HCT116 (cell line): ENCODE results near the gene SND1. TPM values are rescaled to one million over a fixed set of nuclear protein-coding genes. Genes with fewer than 3 reads are reported as not detected.

Experiments used
- ATAC-seq: fragments of 200-7000 bp; cut with Tn5 transposase; 2 replicates; pipeline ENCODE4 v1.9.1; 2020; ENCODE audit warnings: mild to moderate bottlenecking, moderate library complexity
- BruUV-seq: library from RNA; stranded (reverse); fragments of 400-500 nt; replicated peaks from 2 replicates; lab custom pipeline; 2021; lab: Mats Ljungman, UMichigan
- CTCF ChIA-PET: fragments of 300-600 bp; sonication (Branson Sonifier 250); formaldehyde crosslinking; loops from one replicate; lab custom pipeline; 2021; ENCODE audit warnings: antibody characterized with exemption; lab: Charles Lee
- POLR2A ChIA-PET: fragments of 300-600, 350-600 bp; sonication (Branson Sonifier 250); formaldehyde crosslinking; loops from one replicate; lab custom pipeline; 2021; ENCODE audit warnings: antibody characterized with exemption; lab: Charles Lee
- RAD21 ChIA-PET, 2 experiments: fragments of 300-600 bp; sonication (Branson Sonifier 250); formaldehyde crosslinking; loops; one replicate each; lab custom pipeline; 2023; ENCODE audit warnings: low total read pairs in 2 of 2; ENCODE audit not compliant: uncharacterized antibody in 2 of 2, unreplicated experiment in 2 of 2, low non-redundant PET in 1 of 2; lab: Charles Lee
- DNase-seq: peaks from one replicate; pipeline ENCODE4 v3.0.0-alpha.2; 2010; ENCODE audit warnings: low read depth, low spot score
- H2AFZ ChIP-seq: fragments of 200-600 bp; shearing (Covaris generic), sonication (generic); 2 replicates; pipeline ENCODE4 v1.6.1; 2017; ENCODE audit warnings: low read depth, mixed run types, mixed read lengths, antibody characterized with exemption, low read length; ENCODE audit not compliant: poor library complexity, severe bottlenecking
- H3K27ac ChIP-seq: 2 replicates; pipeline ENCODE4 v1.5.1; 2012; ENCODE audit warnings: low read depth, low read length
- H3K27me3 ChIP-seq: fragments of 200-600 bp; sonication (generic); 2 replicates; pipeline ENCODE4 v1.6.1; 2016; ENCODE audit warnings: mixed run types, low read length, mixed read lengths; ENCODE audit not compliant: insufficient read depth
- H3K36me3 ChIP-seq, 2 experiments: fragments of 200-500 bp in 1 of 2; fragments of 200-600 bp in 1 of 2; sonication (Bioruptor generic) in 1 of 2; sonication (generic) in 1 of 2; 2 replicates each; pipeline versions ENCODE4 v1.5.1 to v1.6.1; 2014 to 2016; ENCODE audit warnings: low read length in 2 of 2, inconsistent platforms in 1 of 2, mixed read lengths in 1 of 2, mixed run types in 1 of 2; ENCODE audit not compliant: insufficient read depth in 2 of 2, control insufficient read depth in 1 of 2
- H3K4me1 ChIP-seq, 2 experiments: fragments of 200-600 bp in 1 of 2; sonication (generic) in 1 of 2; 2 replicates each; pipeline versions ENCODE4 v1.5.1 to v1.6.1; 2012 to 2017; ENCODE audit warnings: low read length in 2 of 2, inconsistent platforms in 1 of 2, mild to moderate bottlenecking in 1 of 2, mixed read lengths in 1 of 2, mixed run types in 1 of 2, moderate library complexity in 1 of 2; ENCODE audit not compliant: insufficient read depth in 2 of 2, control insufficient read depth in 1 of 2
- H3K4me2 ChIP-seq: fragments of 200-600 bp; sonication (generic); 2 replicates; pipeline ENCODE4 v1.6.1; 2017; ENCODE audit warnings: mixed run types, low read length, mixed read lengths
- H3K4me3 ChIP-seq, 2 experiments: fragments of 200-600 bp in 1 of 2; sonication (generic) in 1 of 2; replicated peaks in 1 of 2; 2 replicates each; pipeline ENCODE4 v1.5.1; 2011 to 2016; ENCODE audit warnings: low read length in 2 of 2, control low read depth in 1 of 2, low read depth in 1 of 2, mild to moderate bottlenecking in 1 of 2, mixed read lengths in 1 of 2, mixed run types in 1 of 2
- H3K79me2 ChIP-seq: fragments of 200-600 bp; sonication (generic); 2 replicates; pipeline ENCODE4 v1.6.1; 2017; ENCODE audit warnings: mild to moderate bottlenecking, mixed run types, low read length, moderate library complexity, mixed read lengths; ENCODE audit not compliant: insufficient read depth
- H3K9ac ChIP-seq: fragments of 200-600 bp; sonication (generic); 2 replicates; pipeline ENCODE4 v1.6.1; 2016; ENCODE audit warnings: low read length, mixed read lengths
- H3K9me2 ChIP-seq: fragments of 200-600 bp; sonication (generic), shearing (Covaris generic); 2 replicates; pipeline ENCODE4 v1.6.1; 2017; ENCODE audit warnings: mixed run types, mild to moderate bottlenecking, moderate library complexity; ENCODE audit not compliant: insufficient read depth
- H3K9me3 ChIP-seq, 2 experiments: fragments of 200-500 bp in 1 of 2; fragments of 200-600 bp in 1 of 2; sonication (Bioruptor generic) in 1 of 2; sonication (generic) in 1 of 2; 2 replicates each; pipeline ENCODE4 v1.6.1; 2014 to 2017; ENCODE audit warnings: low read length in 2 of 2, mixed read lengths in 2 of 2, inconsistent platforms in 1 of 2, low read depth in 1 of 2, mild to moderate bottlenecking in 1 of 2, mixed run types in 1 of 2, moderate library complexity in 1 of 2; ENCODE audit not compliant: control insufficient read depth in 1 of 2, insufficient read depth in 1 of 2
- H4K20me1 ChIP-seq: fragments of 200-600 bp; sonication (generic), shearing (Covaris generic); 2 replicates; pipeline ENCODE4 v1.6.1; 2017; ENCODE audit warnings: mixed run types, mild to moderate bottlenecking, moderate library complexity; ENCODE audit not compliant: insufficient read depth
- ATF3 ChIP-seq: IDR thresholded peaks from 2 replicates; pipeline ENCODE4 v1.6.1; 2012
- CBX3 ChIP-seq: IDR thresholded peaks from 2 replicates; pipeline ENCODE4 v1.6.1; 2012; ENCODE audit warnings: low read depth
- CEBPB ChIP-seq: IDR thresholded peaks from 2 replicates; pipeline ENCODE4 v1.6.1; 2012; ENCODE audit warnings: low read depth
- EZH2 ChIP-seq: fragments of 200-600 bp; sonication (generic); IDR thresholded peaks from 2 replicates; pipeline ENCODE4 v1.6.1; 2017; ENCODE audit warnings: antibody characterized with exemption, mixed run types
- EZH2phosphoT487 ChIP-seq: fragments of 200-600 bp; IDR thresholded peaks from 2 replicates; pipeline ENCODE4 v1.6.1; 2018; ENCODE audit warnings: antibody characterized with exemption, borderline replicate concordance
- FOSL1 ChIP-seq: IDR thresholded peaks from 2 replicates; pipeline ENCODE4 v1.6.1; 2012; ENCODE audit warnings: low read depth
- POLR2AphosphoS5 ChIP-seq: IDR thresholded peaks from 2 replicates; pipeline ENCODE4 v1.6.1; 2011; ENCODE audit warnings: mild to moderate bottlenecking, low read depth, low read length, moderate library complexity
- RAD21 ChIP-seq: IDR thresholded peaks from 2 replicates; pipeline ENCODE4 v1.6.1; 2012; ENCODE audit warnings: low read depth, mild to moderate bottlenecking
- SIN3A ChIP-seq: IDR thresholded peaks from 2 replicates; pipeline ENCODE4 v1.6.1; 2012; ENCODE audit warnings: low read depth
- SP1 ChIP-seq: IDR thresholded peaks from 2 replicates; pipeline ENCODE4 v1.6.1; 2012; ENCODE audit warnings: low read depth
- TCF7L2 ChIP-seq: IDR thresholded peaks from 2 replicates; pipeline ENCODE4 v1.7.0; 2011; ENCODE audit warnings: borderline replicate concordance, inconsistent platforms; ENCODE audit not compliant: insufficient read depth, insufficient read length; ENCODE audit errors: extremely low read depth
- ZFX ChIP-seq: fragments of 450-650 bp; IDR thresholded peaks from 2 replicates; pipeline ENCODE4 v1.6.1; 2017
- intact Hi-C: fragments of 100-400 bp; cut with micrococcal nuclease; formaldehyde crosslinking; loops from 2 replicates; pipeline ENCODE4 v1.10.0; 2022
- total RNA-seq: library from RNA; stranded (reverse); gene quantifications from one replicate; pipeline ENCODE4 v1.2.1, GENCODE V29; 2021; ENCODE audit not compliant: unreplicated experiment

The SND1 gene
- total RNA-seq, 1 experiment from 2014 or later = 169 TPM

- TF ChIP-seq SIN3A (no peak), ATF3 (no peak), TCF7L2 (no peak), POLR2AphosphoS5 (no peak)
These were observed 238.7 kb downstream of the SND1 start (continued) for GRCh38 chr7:127890726-127891125.

GRCh38 chr7:127891144-127891543, 239.2 kb downstream of the SND1 start:
- H3K27me3 ChIP-seq = no peaks in the 10 kb centered on the region
- TF ChIP-seq ZFX (no peak), ATF3 (no peak), RAD21 (no peak), FOSL1 (no peak), EZH2 (no peak), SP1 (no peak; the same call in 1 of the 2 replicates), EZH2phosphoT487 (no peak), CEBPB (no peak), CBX3 (no peak)
- TF ChIP-seq, all 23 proteins: peak for 0
- peaks cover 3 to 14% of the 10 kb centered on the region in 2 experiments; a peak in 2 of 4 replicates for H3K36me3 ChIP-seq

More at GRCh38 chr7:127891144-127891543, 239.2 kb downstream of the SND1 start:
- RAD21 ChIA-PET = no interaction called here
- Histone ChIP-seq H3K4me2 (no peak overlapping the region), H3K9ac (no peak overlapping the region), H3K79me2 (peaks cover 41% of the 10 kb centered on the region), H3K4me1 (peaks cover 0 to 7% of the 10 kb centered on the region in 2 experiments; a peak in 1 of 4 replicates), H3K27ac (no peak overlapping the region), H3K4me3 (no peak overlapping the region), H4K20me1 (peaks cover 4% of the 10 kb centered on the region; the same call in 1 of the 2 replicates), H3K9me3 (no peaks in the 10 kb centered on the region), H3K9me2 (no peaks in the 10 kb centered on the region), H2AFZ (no peak overlapping the region)
- intact Hi-C loops = no loop called here
- CTCF ChIA-PET = no interaction called here
- POLR2A ChIA-PET = no interaction called here
- ATAC-seq (no peak), DNase-seq (no peak)
- no TSS peak for BruUV-seq
